HL-60/S4 treated with phorbol 12-myristate 13-acetate at 8.2 ng/mL for 4 days and 3 days (cell line): ENCODE results near the gene ZDBF2.
"Not testable (repeated sequence)": the region's sequence is repeated elsewhere in the genome, so short reads cannot be mapped to it uniquely, and the experiment has no call there.

Source experiments
- in situ Hi-C: fragments of 300-500 bp; cut with MboI; formaldehyde crosslinking; loops from 2 replicates; pipeline ENCODE4 v1.15.0; 2022; ENCODE audit warnings: low sequenced_read_pairs

ZDBF2 gene

GRCh38 chr2:206258615-206259014 is 15.8 kb upstream of the ZDBF2 start:
- in situ Hi-C loops = not testable (repeated sequence)

GRCh38 chr2:206259376-206260187 is 14.9 kb upstream of the ZDBF2 start:
- in situ Hi-C loops = no loop called here

DNA sequence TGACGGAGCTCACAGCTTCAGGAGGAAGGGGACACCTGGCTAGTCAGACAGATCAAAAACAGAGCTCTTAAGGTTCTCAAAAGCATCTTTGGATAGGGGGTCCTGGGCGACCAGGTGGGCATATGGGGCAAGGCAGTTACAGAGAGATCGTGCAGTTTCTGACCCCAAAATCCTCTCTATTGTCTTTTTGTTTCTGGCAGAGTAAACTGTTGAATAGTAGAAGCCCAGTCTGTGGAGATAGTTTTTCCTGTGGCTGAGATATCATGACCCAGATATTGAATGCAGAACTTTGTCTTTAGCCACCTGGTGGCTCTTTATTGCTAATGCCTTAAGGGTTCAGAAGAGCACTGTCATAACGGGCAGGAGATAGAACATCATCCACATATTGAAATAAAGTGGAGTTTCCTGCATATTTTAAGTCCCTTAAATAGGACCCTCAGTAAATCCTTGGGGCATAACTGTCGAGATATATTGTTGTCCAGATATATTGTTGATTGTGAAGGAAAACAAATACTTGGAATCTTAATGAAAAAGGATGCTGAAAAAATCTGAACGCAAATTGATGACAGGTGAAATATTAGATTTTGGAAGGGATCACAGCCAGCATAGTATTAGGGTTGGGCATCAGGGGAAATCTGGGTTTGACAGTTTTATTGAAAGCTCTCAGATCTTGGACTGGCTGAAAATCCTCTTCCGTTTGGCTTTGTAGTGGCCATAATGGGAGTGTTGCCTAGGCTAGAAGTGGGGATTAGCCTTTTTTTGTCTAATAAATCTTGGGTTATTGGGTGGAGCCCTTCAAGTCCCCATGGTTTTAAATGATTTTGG is 14.1 kb upstream of the ZDBF2 start:
- in situ Hi-C loops = no loop called here

DNA sequence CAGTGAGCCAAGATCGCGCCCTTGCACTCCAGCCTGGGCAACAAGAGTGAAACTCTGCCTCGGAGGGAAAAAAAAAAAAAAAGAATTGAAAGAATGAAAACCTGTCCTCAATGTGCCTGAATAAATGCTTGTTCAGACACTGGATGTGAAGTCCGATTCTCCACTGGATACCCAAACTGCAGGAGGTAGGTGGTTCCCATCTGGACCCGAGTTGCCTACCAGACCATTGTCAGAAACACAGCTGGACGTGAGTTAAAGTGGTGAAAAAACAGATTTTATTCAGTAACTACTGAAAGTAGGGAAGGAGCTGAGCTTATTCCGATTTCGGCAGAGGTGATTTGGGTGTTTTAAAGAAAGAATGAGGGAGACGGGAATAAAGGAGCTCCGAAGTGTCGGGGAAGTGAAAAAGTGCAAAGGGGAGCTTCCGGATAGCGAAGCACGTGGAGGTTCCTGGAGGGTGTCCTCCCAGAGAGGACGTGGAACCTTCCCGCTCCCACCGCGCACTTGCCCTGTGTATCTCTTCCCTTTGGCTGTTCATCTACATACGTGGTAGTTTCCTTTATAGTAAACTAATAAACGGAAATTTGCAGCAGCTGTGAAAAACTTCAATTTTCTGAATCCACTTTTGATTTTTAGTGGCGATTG is 10.4 kb upstream of the ZDBF2 start:
- in situ Hi-C loops = no loop called here

- in situ Hi-C loops = no loop called here
Measured at GRCh38 chr2:206266130-206267125, 8.0 kb upstream of the ZDBF2 start.

DNA sequence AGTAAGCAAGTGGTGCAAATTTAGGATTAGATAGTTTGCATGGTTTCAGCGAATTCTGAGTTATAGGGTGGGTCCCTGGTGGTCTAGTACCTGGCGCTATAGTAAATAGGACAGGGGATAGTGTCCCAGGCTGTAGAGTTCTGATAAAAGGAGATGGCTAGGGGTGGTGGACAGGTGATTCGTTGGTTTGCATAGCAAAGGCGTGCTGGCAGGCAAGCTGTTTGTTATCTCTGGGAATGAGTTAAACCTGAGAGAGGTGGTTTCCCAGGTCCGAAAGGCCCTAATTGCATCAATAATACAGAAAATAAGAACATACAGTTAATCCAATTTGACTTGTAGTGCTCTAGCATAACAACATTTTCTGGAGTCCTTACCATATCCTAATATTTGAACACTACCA is 6.9 kb upstream of the ZDBF2 start:
- in situ Hi-C loops = no loop called here

- in situ Hi-C loops = no loop called here
Measured at GRCh38 chr2:206271065-206271464, 3.4 kb upstream of the ZDBF2 start.

- in situ Hi-C loops = no loop called here
Measured at GRCh38 chr2:206273905-206274304, 558 bp upstream of the ZDBF2 start.

DNA sequence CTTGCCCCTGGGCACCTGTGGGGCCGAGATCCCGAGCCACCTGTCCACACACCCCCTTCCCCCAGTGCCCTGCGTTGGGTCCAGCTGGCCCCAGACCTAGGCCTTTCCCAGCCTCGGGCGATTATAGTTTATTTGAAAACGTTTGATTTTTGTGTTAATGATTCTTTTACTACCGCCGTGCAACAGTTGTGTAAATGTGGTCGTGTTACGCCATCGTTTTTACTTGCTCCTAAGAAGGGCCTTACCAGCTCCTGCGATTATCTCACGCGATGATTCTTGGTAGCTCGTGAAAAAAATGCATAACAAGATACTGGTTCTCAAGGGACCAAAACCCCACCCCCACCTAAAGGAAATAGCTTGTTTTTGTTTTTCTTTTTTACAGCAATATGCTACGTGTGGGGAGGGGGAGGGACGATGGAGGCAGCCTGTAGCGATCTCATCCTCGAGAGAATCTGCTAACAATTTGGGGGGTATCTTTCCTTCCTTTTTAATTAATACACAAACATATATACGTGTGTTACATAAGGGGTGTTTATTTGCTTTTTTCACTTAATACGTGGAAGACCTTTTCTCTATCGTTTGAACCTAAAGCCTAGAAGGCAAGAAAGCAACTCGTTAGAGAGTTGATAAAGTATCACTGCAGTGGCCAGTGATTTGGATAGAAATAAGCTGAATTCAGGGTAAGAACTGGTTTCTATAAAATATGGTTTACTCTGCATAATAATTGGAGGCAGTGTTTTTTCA is 1.0 kb downstream of the ZDBF2 start:
- in situ Hi-C loops = no loop called here

DNA sequence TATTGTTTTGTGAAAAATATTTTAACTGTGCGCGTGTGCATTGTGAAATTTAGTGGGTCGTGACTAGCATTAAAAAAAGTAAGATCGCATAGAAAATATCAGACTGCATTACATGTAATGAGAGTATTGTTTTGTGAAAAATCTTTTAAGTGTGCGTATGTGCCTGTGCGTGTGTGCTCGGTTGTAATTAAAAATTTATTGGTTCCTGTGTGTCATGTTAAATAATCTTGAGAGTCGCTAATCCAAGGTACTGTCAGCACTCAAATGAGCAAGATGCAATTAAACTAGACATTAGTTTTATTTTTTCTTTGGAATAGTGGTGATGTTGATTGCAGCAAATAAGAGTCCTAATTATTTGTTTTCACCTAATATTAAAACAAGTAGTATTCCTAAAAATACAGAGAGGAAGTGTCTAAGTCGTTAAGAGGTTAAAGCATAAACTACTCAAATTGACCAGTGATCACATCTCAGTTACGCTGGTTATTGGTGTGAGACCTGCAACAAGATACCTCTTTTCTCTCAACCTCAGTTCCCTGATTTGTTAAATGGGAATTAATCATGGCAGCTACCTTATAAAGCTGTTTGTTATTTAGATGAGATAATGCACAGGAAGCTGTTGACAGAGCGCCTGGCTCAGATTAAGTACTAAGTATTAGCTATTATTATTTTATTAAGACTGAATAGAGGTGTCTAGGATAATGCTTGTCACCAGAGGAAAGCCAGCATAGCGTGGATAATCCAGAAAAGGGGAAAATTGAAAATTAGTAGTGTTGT is 1.9 kb downstream of the ZDBF2 start:
- in situ Hi-C loops = no loop called here

- in situ Hi-C loops = no loop called here
Measured at GRCh38 chr2:206277503-206277902, 3.0 kb downstream of the ZDBF2 start.

DNA sequence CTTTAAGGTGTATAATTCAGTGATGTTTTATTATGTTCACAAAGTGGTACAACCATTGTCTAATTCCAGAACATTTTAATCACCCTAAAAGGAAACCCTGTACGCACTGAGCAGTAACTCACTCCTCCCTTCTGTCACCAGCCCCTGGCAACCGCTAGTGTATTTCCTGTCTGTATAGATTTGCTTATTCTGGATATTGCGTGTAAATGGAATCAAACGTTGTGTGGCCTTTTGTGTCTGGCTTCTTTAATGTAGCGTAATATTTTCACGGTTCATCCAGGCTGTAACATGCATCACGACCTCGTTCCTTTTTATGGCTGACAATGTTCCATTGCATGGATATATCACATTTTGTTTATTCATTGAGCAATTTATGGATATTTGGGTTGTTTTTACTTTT is 8.3 kb downstream of the ZDBF2 start:
- in situ Hi-C loops = no loop called here

- in situ Hi-C loops = no loop called here
Measured at GRCh38 chr2:206287197-206287596, 12.7 kb downstream of the ZDBF2 start.

DNA sequence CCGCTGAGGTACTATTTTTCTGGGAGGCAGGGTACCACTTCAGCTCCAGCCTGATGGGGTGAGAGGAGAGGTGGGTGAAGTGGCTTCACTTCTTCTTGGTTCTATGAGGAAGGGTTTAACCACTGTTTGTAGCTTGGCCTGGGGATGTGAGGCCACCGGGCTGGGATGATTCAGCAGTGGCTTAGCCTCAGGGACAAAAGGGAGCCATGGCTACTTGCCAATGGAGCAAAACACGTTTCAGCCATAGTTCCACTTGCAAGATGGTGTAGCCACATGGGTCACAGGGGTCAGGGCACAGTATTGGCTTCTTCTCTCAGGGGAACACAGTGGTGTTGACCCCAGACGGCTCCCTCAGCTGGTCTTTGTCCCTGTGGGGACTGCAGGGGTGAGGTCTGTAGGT is 14.9 kb downstream of the ZDBF2 start:
- in situ Hi-C loops = no loop called here

GRCh38 chr2:206296128-206296527 is 21.7 kb downstream of the ZDBF2 start:
- in situ Hi-C loops = no loop called here

- in situ Hi-C loops = not testable (repeated sequence)
Measured at GRCh38 chr2:206299608-206300007, 25.1 kb downstream of the ZDBF2 start.

GRCh38 chr2:206305523-206306245 is 31.2 kb downstream of the ZDBF2 start:
- in situ Hi-C loops = no loop called here

GRCh38 chr2:206311026-206311425 is 36.6 kb downstream of the ZDBF2 start:
- in situ Hi-C loops = no loop called here
